ENCODE results near the gene CLASP1.

DNA sequence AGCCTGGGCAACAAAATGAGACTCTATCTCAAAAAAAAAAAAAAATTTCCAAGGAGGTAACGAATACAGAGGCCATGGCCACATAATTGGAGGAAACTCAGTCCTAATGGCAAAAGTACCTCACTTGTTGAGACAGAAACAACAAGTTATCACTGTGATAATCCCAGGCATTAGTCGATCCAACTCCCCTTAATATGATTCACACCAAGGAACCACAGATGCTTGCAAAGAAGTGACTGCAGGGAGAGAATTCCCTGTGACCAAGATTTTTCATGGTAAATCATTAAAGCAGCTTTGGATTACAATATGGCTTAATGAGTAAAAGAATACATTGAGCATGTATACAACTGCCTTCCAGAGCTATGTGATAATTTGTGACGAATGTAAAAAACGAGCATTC, 199.0 kb downstream of the CLASP1 start:
- TF ChIP-seq EP300 (IDR thresholded peaks at IDR 0.05): no peak
- TF ChIP-seq, protein P1, sequence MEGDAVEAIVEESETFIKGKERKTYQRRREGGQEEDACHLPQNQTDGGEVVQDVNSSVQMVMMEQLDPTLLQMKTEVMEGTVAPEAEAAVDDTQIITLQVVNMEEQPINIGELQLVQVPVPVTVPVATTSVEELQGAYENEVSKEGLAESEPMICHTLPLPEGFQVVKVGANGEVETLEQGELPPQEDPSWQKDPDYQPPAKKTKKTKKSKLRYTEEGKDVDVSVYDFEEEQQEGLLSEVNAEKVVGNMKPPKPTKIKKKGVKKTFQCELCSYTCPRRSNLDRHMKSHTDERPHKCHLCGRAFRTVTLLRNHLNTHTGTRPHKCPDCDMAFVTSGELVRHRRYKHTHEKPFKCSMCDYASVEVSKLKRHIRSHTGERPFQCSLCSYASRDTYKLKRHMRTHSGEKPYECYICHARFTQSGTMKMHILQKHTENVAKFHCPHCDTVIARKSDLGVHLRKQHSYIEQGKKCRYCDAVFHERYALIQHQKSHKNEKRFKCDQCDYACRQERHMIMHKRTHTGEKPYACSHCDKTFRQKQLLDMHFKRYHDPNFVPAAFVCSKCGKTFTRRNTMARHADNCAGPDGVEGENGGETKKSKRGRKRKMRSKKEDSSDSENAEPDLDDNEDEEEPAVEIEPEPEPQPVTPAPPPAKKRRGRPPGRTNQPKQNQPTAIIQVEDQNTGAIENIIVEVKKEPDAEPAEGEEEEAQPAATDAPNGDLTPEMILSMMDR (IDR thresholded peaks at IDR 0.05): no peak

All from sigmoid colon (tissue), 4 donors.